Measurements from ENCODE around the gene CFAP97D1. TPM values are rescaled to one million over a fixed set of nuclear protein-coding genes. Genes with fewer than 3 reads are reported as not detected.

Gene CFAP97D1
- total and polyA plus RNA-seq, 2 experiments from 2014 or later, result 0.07 to 0.10 TPM

DNA sequence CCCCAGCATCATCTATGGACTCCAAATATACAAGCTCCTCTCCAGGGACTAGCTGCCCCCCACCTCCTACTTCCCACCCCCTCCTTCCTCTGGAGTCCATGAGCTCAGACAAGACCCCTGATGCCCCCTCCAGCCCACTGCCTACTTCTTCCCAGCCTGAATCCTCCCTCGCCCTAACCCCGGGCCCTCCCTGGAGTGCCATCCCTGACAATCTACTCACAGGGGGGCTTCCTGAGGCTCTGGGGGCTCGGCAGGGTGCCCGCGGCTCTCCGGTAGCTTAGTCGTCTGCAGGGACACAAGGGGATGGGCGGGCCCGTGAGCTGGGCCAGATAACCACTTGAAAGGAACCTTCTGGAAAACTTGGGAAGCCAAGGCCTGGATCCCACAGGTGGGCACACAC is 37.6 kb downstream of the CFAP97D1 start:
- no peaks in the 10 kb centered on the region for H3K79me2 ChIP-seq (replicated peaks; ENCODE audit: insufficient read depth)
- H3K36me3 ChIP-seq (ENCODE audit: insufficient read depth), result no peaks in the 10 kb centered on the region
- Mint-ChIP-seq H3K27ac (no peak overlapping the region), H3K36me3 (ENCODE audit: low read depth) (no peaks in the 10 kb centered on the region; the same call in 2 of the 3 replicates), H3K9me3 (no peaks in the 10 kb centered on the region), H3K27me3 (ENCODE audit: insufficient read depth, low read depth, poor library complexity) (peaks cover 1% of the 10 kb centered on the region), H3K4me3 (no peak overlapping the region), H3K4me1 (peaks cover 6% of the 10 kb centered on the region)
- no peak overlapping the region for H2AFZ ChIP-seq
- H4K20me1 ChIP-seq (replicated peaks; ENCODE audit: insufficient read depth), result no peaks in the 10 kb centered on the region
- H3K27ac ChIP-seq (ENCODE audit: low read depth), result no peak overlapping the region
- no peak for TF ChIP-seq EZH2 (IDR thresholded peaks at IDR 0.05; ENCODE audit: low read depth, unreplicated experiment)
- TF ChIP-seq JUNB (IDR thresholded peaks at IDR 0.05; ENCODE audit: unreplicated experiment), result no peak
- TF ChIP-seq CREB1 (CRISPR knock-in tag; IDR thresholded peaks at IDR 0.05; ENCODE audit: low read depth), result no peak
- TF ChIP-seq, protein P1, sequence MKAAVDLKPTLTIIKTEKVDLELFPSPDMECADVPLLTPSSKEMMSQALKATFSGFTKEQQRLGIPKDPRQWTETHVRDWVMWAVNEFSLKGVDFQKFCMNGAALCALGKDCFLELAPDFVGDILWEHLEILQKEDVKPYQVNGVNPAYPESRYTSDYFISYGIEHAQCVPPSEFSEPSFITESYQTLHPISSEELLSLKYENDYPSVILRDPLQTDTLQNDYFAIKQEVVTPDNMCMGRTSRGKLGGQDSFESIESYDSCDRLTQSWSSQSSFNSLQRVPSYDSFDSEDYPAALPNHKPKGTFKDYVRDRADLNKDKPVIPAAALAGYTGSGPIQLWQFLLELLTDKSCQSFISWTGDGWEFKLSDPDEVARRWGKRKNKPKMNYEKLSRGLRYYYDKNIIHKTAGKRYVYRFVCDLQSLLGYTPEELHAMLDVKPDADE (IDR thresholded peaks at IDR 0.05), result no peak
- TF ChIP-seq, protein P2, sequence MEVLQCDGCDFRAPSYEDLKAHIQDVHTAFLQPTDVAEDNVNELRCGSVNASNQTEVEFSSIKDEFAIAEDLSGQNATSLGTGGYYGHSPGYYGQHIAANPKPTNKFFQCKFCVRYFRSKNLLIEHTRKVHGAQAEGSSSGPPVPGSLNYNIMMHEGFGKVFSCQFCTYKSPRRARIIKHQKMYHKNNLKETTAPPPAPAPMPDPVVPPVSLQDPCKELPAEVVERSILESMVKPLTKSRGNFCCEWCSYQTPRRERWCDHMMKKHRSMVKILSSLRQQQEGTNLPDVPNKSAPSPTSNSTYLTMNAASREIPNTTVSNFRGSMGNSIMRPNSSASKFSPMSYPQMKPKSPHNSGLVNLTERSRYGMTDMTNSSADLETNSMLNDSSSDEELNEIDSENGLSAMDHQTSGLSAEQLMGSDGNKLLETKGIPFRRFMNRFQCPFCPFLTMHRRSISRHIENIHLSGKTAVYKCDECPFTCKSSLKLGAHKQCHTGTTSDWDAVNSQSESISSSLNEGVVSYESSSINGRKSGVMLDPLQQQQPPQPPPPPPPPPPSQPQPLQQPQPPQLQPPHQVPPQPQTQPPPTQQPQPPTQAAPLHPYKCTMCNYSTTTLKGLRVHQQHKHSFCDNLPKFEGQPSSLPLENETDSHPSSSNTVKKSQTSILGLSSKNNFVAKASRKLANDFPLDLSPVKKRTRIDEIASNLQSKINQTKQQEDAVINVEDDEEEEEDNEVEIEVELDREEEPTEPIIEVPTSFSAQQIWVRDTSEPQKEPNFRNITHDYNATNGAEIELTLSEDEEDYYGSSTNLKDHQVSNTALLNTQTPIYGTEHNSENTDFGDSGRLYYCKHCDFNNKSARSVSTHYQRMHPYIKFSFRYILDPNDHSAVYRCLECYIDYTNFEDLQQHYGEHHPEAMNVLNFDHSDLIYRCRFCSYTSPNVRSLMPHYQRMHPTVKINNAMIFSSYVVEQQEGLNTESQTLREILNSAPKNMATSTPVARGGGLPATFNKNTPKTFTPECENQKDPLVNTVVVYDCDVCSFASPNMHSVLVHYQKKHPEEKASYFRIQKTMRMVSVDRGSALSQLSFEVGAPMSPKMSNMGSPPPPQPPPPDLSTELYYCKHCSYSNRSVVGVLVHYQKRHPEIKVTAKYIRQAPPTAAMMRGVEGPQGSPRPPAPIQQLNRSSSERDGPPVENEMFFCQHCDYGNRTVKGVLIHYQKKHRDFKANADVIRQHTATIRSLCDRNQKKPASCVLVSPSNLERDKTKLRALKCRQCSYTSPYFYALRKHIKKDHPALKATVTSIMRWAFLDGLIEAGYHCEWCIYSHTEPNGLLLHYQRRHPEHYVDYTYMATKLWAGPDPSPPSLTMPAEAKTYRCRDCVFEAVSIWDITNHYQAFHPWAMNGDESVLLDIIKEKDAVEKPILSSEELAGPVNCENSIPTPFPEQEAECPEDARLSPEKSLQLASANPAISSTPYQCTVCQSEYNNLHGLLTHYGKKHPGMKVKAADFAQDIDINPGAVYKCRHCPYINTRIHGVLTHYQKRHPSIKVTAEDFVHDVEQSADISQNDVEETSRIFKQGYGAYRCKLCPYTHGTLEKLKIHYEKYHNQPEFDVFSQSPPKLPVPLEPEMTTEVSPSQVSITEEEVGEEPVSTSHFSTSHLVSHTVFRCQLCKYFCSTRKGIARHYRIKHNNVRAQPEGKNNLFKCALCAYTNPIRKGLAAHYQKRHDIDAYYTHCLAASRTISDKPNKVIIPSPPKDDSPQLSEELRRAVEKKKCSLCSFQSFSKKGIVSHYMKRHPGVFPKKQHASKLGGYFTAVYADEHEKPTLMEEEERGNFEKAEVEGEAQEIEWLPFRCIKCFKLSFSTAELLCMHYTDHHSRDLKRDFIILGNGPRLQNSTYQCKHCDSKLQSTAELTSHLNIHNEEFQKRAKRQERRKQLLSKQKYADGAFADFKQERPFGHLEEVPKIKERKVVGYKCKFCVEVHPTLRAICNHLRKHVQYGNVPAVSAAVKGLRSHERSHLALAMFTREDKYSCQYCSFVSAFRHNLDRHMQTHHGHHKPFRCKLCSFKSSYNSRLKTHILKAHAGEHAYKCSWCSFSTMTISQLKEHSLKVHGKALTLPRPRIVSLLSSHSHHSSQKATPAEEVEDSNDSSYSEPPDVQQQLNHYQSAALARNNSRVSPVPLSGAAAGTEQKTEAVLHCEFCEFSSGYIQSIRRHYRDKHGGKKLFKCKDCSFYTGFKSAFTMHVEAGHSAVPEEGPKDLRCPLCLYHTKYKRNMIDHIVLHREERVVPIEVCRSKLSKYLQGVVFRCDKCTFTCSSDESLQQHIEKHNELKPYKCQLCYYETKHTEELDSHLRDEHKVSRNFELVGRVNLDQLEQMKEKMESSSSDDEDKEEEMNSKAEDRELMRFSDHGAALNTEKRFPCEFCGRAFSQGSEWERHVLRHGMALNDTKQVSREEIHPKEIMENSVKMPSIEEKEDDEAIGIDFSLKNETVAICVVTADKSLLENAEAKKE (CRISPR knock-in tag; IDR thresholded peaks at IDR 0.05), result no peak
- TF ChIP-seq, protein P3, sequence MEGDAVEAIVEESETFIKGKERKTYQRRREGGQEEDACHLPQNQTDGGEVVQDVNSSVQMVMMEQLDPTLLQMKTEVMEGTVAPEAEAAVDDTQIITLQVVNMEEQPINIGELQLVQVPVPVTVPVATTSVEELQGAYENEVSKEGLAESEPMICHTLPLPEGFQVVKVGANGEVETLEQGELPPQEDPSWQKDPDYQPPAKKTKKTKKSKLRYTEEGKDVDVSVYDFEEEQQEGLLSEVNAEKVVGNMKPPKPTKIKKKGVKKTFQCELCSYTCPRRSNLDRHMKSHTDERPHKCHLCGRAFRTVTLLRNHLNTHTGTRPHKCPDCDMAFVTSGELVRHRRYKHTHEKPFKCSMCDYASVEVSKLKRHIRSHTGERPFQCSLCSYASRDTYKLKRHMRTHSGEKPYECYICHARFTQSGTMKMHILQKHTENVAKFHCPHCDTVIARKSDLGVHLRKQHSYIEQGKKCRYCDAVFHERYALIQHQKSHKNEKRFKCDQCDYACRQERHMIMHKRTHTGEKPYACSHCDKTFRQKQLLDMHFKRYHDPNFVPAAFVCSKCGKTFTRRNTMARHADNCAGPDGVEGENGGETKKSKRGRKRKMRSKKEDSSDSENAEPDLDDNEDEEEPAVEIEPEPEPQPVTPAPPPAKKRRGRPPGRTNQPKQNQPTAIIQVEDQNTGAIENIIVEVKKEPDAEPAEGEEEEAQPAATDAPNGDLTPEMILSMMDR (conservative IDR thresholded peaks at IDR 0.05; ENCODE audit: low read depth in 2 of 2), result no peak
- no peak for TF ChIP-seq STAT1 (IDR thresholded peaks at IDR 0.05; ENCODE audit: unreplicated experiment)
- no peak for TF ChIP-seq ZNF331 (CRISPR knock-in tag; IDR thresholded peaks at IDR 0.05; ENCODE audit: low read depth)
- TF ChIP-seq POLR2AphosphoS5 (IDR thresholded peaks at IDR 0.05; ENCODE audit: low read depth), result no peak
- TF ChIP-seq, protein P4, sequence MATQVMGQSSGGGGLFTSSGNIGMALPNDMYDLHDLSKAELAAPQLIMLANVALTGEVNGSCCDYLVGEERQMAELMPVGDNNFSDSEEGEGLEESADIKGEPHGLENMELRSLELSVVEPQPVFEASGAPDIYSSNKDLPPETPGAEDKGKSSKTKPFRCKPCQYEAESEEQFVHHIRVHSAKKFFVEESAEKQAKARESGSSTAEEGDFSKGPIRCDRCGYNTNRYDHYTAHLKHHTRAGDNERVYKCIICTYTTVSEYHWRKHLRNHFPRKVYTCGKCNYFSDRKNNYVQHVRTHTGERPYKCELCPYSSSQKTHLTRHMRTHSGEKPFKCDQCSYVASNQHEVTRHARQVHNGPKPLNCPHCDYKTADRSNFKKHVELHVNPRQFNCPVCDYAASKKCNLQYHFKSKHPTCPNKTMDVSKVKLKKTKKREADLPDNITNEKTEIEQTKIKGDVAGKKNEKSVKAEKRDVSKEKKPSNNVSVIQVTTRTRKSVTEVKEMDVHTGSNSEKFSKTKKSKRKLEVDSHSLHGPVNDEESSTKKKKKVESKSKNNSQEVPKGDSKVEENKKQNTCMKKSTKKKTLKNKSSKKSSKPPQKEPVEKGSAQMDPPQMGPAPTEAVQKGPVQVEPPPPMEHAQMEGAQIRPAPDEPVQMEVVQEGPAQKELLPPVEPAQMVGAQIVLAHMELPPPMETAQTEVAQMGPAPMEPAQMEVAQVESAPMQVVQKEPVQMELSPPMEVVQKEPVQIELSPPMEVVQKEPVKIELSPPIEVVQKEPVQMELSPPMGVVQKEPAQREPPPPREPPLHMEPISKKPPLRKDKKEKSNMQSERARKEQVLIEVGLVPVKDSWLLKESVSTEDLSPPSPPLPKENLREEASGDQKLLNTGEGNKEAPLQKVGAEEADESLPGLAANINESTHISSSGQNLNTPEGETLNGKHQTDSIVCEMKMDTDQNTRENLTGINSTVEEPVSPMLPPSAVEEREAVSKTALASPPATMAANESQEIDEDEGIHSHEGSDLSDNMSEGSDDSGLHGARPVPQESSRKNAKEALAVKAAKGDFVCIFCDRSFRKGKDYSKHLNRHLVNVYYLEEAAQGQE (IDR thresholded peaks at IDR 0.05; ENCODE audit: unreplicated experiment), result no peak
- no peak for TF ChIP-seq EZH2phosphoT487 (IDR thresholded peaks at IDR 0.05; ENCODE audit: unreplicated experiment)
- TF ChIP-seq NANOG (IDR thresholded peaks at IDR 0.05; ENCODE audit: borderline replicate concordance), result no peak
- no peak for TF ChIP-seq ZNF114 (CRISPR knock-in tag; IDR thresholded peaks at IDR 0.05)
- no peak overlapping the region for H3K4me2 ChIP-seq
- DNase-seq (ENCODE audit: low spot score) (no peak), ATAC-seq (no peak)
- no peaks in the 10 kb centered on the region for H3K4me1 ChIP-seq (ENCODE audit: insufficient read depth)
- no peak overlapping the region for H3K4me3 ChIP-seq
- no peaks in the 10 kb centered on the region for H3F3A ChIP-seq (replicated peaks; ENCODE audit: low read depth)
- H3K9me2 ChIP-seq (ENCODE audit: insufficient read depth), result no peaks in the 10 kb centered on the region
- H3K27me3 ChIP-seq (ENCODE audit: insufficient read depth), result no peaks in the 10 kb centered on the region

Measured in GM23338 (cell line).